Jurkat, Clone E6-1 (cell line): ENCODE measurements around the gene SAMM50.
"Not testable (repeated sequence)": the region's sequence is repeated elsewhere in the genome, so short reads cannot be mapped to it uniquely, and the experiment has no call there.

Source experiments
- DNase-seq: peaks from one replicate; pipeline ENCODE4 v3.0.0-alpha.2; 2011; ENCODE audit warnings: low read depth, low spot score
- H3K4me3 ChIP-seq: 2 replicates; pipeline ENCODE4 v1.5.1; 2011; ENCODE audit warnings: mild to moderate bottlenecking, low read length, control low read depth, moderate library complexity

SAMM50 gene

GRCh38 chr22:43995798-43996169, 40.5 kb downstream of the SAMM50 start:
- no peak overlapping the region for H3K4me3 ChIP-seq
- DNase-seq, result no peak

GRCh38 chr22:43996170-43996980, 41.1 kb downstream of the SAMM50 start:
- DNase-seq, result no peak
- H3K4me3 ChIP-seq, result no peak overlapping the region

GRCh38 chr22:43996981-43997265, 41.7 kb downstream of the SAMM50 start:
- DNase-seq, result no peak
- H3K4me3 ChIP-seq, result no peak overlapping the region

GRCh38 chr22:43998679-43999264, 43.5 kb downstream of the SAMM50 start:
- H3K4me3 ChIP-seq, result no peak overlapping the region
- DNase-seq, result no peak

- DNase-seq, result no peak
- no peak overlapping the region for H3K4me3 ChIP-seq
Observed at GRCh38 chr22:43999378-43999777, 44.1 kb downstream of the SAMM50 start.

GRCh38 chr22:44000123-44000522, 44.9 kb downstream of the SAMM50 start:
- DNase-seq, result no peak
- no peak overlapping the region for H3K4me3 ChIP-seq

GRCh38 chr22:44001521-44001920, 46.3 kb downstream of the SAMM50 start:
- H3K4me3 ChIP-seq, result no peak overlapping the region
- no peak for DNase-seq

- DNase-seq, result no peak
- no peak overlapping the region for H3K4me3 ChIP-seq
Observed at GRCh38 chr22:44002324-44002723, 47.1 kb downstream of the SAMM50 start.

- DNase-seq, result no peak
- H3K4me3 ChIP-seq, result no peak overlapping the region
Observed at GRCh38 chr22:44002997-44003396, 47.8 kb downstream of the SAMM50 start.

- no peak for DNase-seq
- no peak overlapping the region for H3K4me3 ChIP-seq
Observed at GRCh38 chr22:44003405-44004103, 48.3 kb downstream of the SAMM50 start.

GRCh38 chr22:44004104-44004460, 48.8 kb downstream of the SAMM50 start:
- DNase-seq, result no peak
- H3K4me3 ChIP-seq, result no peak overlapping the region

GRCh38 chr22:44005524-44005923, 50.3 kb downstream of the SAMM50 start:
- no peak overlapping the region for H3K4me3 ChIP-seq
- no peak for DNase-seq

- no peak for DNase-seq
- H3K4me3 ChIP-seq, result no peak overlapping the region
Observed at GRCh38 chr22:44012162-44012561, 56.9 kb downstream of the SAMM50 start.

GRCh38 chr22:44012591-44012990, 57.3 kb downstream of the SAMM50 start:
- no peak for DNase-seq
- H3K4me3 ChIP-seq, result no peak overlapping the region

- H3K4me3 ChIP-seq, result no peak overlapping the region
- no peak for DNase-seq
Observed at GRCh38 chr22:44014241-44014640, 59.0 kb downstream of the SAMM50 start.

- not testable (repeated sequence) for H3K4me3 ChIP-seq, DNase-seq
Observed at GRCh38 chr22:44016586-44016985, 61.3 kb downstream of the SAMM50 start.

GRCh38 chr22:44018594-44018993, 63.4 kb downstream of the SAMM50 start:
- no peak for DNase-seq
- H3K4me3 ChIP-seq, result no peak overlapping the region

GRCh38 chr22:44019416-44019815, 64.2 kb downstream of the SAMM50 start:
- no peak overlapping the region for H3K4me3 ChIP-seq
- DNase-seq, result no peak

GRCh38 chr22:44019846-44020245, 64.6 kb downstream of the SAMM50 start:
- DNase-seq, result no peak
- H3K4me3 ChIP-seq, result no peak overlapping the region

GRCh38 chr22:44020981-44021380, 65.7 kb downstream of the SAMM50 start:
- DNase-seq, result no peak
- H3K4me3 ChIP-seq, result no peak overlapping the region
